GM12864 (cell line): ENCODE data around the gene AGPAT3.

Source experiments
- DNase-seq: peaks from one replicate; pipeline ENCODE4 v3.0.0-alpha.2; 2011; ENCODE audit warnings: low read depth
- H3K4me3 ChIP-seq: 2 replicates; pipeline ENCODE4 v1.5.1; 2011; ENCODE audit warnings: mild to moderate bottlenecking, low read depth, low read length, control low read depth
- CTCF ChIP-seq: IDR thresholded peaks from 2 replicates; pipeline ENCODE4 v1.5.1; 2011; ENCODE audit warnings: low read depth, mild to moderate bottlenecking, moderate library complexity, low read length, control low read depth, inconsistent platforms; ENCODE audit errors: missing control alignments

AGPAT3 gene

GRCh38 chr21:43916076-43916475 lies 51.1 kb downstream of the AGPAT3 start:
- H3K4me3 ChIP-seq: peak overlapping the region; percentile 68; the same call in 1 of the 2 replicates
- DNase-seq: no peak
- no peak for TF ChIP-seq CTCF

- TF ChIP-seq CTCF: no peak
Observed at GRCh38 chr21:43916691-43917514, 51.9 kb downstream of the AGPAT3 start.

GRCh38 chr21:43917515-43918384 lies 52.7 kb downstream of the AGPAT3 start:
- H3K4me3 ChIP-seq: peak overlapping the region; percentile 68
- no peak for DNase-seq
- peak; percentile 57 for TF ChIP-seq CTCF

More at GRCh38 chr21:43916691-43917514, 51.9 kb downstream of the AGPAT3 start:
- peak; percentile 51 for DNase-seq
- H3K4me3 ChIP-seq: peak overlapping the region; percentile 68

- DNase-seq: no peak
- TF ChIP-seq CTCF: no peak
- H3K4me3 ChIP-seq: no peak overlapping the region
Observed at GRCh38 chr21:43918385-43918947, 53.4 kb downstream of the AGPAT3 start.

- DNase-seq: no peak
- H3K4me3 ChIP-seq: no peak overlapping the region
- TF ChIP-seq CTCF: no peak
Observed at GRCh38 chr21:43919283-43919682, 54.3 kb downstream of the AGPAT3 start.

- H3K4me3 ChIP-seq: no peak overlapping the region
- no peak for TF ChIP-seq CTCF
- no peak for DNase-seq
Observed at GRCh38 chr21:43919871-43920801, 55.1 kb downstream of the AGPAT3 start.
